Measurements from ENCODE around the gene FBLN1. TPM values are rescaled to one million over a fixed set of nuclear protein-coding genes. Genes with fewer than 3 reads are reported as not detected.
A peak's percentile ranks its signal among the peaks of the same experiment; 100 is the strongest.

The FBLN1 gene
- total RNA-seq, 1 donor from 2014 or later, result 297 TPM

GRCh38 chr22:45550891-45551290 is 48.2 kb downstream of the FBLN1 start:
- TF ChIP-seq, protein P1, sequence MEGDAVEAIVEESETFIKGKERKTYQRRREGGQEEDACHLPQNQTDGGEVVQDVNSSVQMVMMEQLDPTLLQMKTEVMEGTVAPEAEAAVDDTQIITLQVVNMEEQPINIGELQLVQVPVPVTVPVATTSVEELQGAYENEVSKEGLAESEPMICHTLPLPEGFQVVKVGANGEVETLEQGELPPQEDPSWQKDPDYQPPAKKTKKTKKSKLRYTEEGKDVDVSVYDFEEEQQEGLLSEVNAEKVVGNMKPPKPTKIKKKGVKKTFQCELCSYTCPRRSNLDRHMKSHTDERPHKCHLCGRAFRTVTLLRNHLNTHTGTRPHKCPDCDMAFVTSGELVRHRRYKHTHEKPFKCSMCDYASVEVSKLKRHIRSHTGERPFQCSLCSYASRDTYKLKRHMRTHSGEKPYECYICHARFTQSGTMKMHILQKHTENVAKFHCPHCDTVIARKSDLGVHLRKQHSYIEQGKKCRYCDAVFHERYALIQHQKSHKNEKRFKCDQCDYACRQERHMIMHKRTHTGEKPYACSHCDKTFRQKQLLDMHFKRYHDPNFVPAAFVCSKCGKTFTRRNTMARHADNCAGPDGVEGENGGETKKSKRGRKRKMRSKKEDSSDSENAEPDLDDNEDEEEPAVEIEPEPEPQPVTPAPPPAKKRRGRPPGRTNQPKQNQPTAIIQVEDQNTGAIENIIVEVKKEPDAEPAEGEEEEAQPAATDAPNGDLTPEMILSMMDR (IDR thresholded peaks at IDR 0.05; ENCODE audit: unreplicated experiment), result no peak
- no peak for DNase-seq (ENCODE audit: low spot score in 2 of 2, unreplicated experiment in 2 of 2)
- no peak overlapping the region for H3K4me3 Mint-ChIP-seq
- H3K4me1 Mint-ChIP-seq, result peaks cover 35% of the 10 kb centered on the region
- peak overlapping the region; percentile 7 for H3K27ac Mint-ChIP-seq
- H3K27me3 Mint-ChIP-seq (ENCODE audit: low read depth), result no peaks in the 10 kb centered on the region
- peaks cover 34% of the 10 kb centered on the region for H3K36me3 Mint-ChIP-seq
- no peaks in the 10 kb centered on the region for H3K9me3 Mint-ChIP-seq

GRCh38 chr22:45551310-45552016 is 48.8 kb downstream of the FBLN1 start:
- Mint-ChIP-seq H3K4me1 (peaks cover 35% of the 10 kb centered on the region), H3K4me3 (no peak overlapping the region), H3K27me3 (ENCODE audit: low read depth) (no peaks in the 10 kb centered on the region), H3K36me3 (peaks cover 38% of the 10 kb centered on the region), H3K9me3 (no peaks in the 10 kb centered on the region), H3K27ac (peak overlapping the region; percentile 7)
- DNase-seq (ENCODE audit: low spot score in 2 of 2, unreplicated experiment in 2 of 2), result no peak
- TF ChIP-seq, protein P1 (IDR thresholded peaks at IDR 0.05; ENCODE audit: unreplicated experiment), result no peak

- H3K27me3 Mint-ChIP-seq (ENCODE audit: low read depth), result no peaks in the 10 kb centered on the region
- no peak for DNase-seq (ENCODE audit: low spot score in 2 of 2, unreplicated experiment in 2 of 2)
- no peak overlapping the region for H3K4me3 Mint-ChIP-seq
- peaks cover 42% of the 10 kb centered on the region for H3K36me3 Mint-ChIP-seq
- TF ChIP-seq, protein P1 (IDR thresholded peaks at IDR 0.05; ENCODE audit: unreplicated experiment), result no peak
- peaks cover 35% of the 10 kb centered on the region for H3K4me1 Mint-ChIP-seq
- H3K27ac Mint-ChIP-seq, result peak overlapping the region; percentile 50
- H3K9me3 Mint-ChIP-seq, result no peaks in the 10 kb centered on the region
Measured at GRCh38 chr22:45552017-45552411, 49.3 kb downstream of the FBLN1 start.

DNA sequence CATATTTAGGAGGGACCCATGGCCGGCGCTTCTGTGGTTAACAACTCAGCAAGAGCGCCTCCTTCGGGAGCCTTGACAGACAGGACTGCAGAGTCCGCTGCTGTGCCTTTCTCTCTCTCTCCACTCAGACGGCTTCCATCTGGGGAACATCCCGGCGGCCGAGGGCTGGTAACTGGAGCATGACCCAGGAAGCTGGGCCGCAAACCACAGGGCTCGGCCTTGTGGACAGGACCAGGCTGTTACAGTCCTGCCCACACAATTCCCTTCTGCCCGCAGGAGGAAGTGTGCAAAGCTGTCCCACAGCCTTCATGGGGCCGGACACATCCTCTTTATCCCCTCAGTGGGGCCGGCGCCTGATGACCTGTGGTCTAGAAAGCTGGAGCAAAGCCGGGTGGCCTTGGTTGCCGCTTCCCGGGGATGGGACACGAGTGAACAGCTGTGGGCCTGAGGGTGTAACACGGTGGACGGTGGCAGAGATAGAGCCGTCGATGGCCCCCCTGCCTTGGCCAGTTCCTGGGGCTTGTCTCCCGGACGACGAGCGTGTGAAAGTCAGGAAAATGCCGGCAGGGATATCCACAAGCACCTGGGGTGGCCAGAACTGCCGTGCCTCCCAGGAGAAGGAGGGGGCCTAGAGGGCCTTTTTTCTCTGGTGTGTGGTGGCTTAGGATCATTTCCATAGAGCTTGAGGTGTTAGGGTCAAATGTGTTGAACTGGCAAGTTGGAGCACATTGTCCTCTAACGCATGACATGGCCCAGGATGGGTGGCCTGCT is 50.1 kb downstream of the FBLN1 start:
- Mint-ChIP-seq H3K4me1 (peaks cover 35% of the 10 kb centered on the region), H3K27ac (peak overlapping the region; percentile 59), H3K36me3 (peaks cover 48% of the 10 kb centered on the region), H3K27me3 (ENCODE audit: low read depth) (no peaks in the 10 kb centered on the region), H3K4me3 (no peak overlapping the region), H3K9me3 (no peaks in the 10 kb centered on the region)
- TF ChIP-seq, protein P1 (IDR thresholded peaks at IDR 0.05; ENCODE audit: unreplicated experiment), result no peak
- DNase-seq (ENCODE audit: low spot score in 2 of 2, unreplicated experiment in 2 of 2), result no peak

- H3K27ac Mint-ChIP-seq, result peak overlapping the region; percentile 39
- no peaks in the 10 kb centered on the region for H3K27me3 Mint-ChIP-seq (ENCODE audit: low read depth)
- peak; percentile 58 to 93 for DNase-seq (ENCODE audit: low spot score in 2 of 2, unreplicated experiment in 2 of 2)
- no peaks in the 10 kb centered on the region for H3K9me3 Mint-ChIP-seq
- peaks cover 54% of the 10 kb centered on the region for H3K36me3 Mint-ChIP-seq
- H3K4me1 Mint-ChIP-seq, result peaks cover 35% of the 10 kb centered on the region
- no peak overlapping the region for H3K4me3 Mint-ChIP-seq
- TF ChIP-seq, protein P1 (IDR thresholded peaks at IDR 0.05; ENCODE audit: unreplicated experiment), result peak; percentile 87
Measured at GRCh38 chr22:45553351-45554039, 50.8 kb downstream of the FBLN1 start.

Measured in mesothelial cell of epicardium (in vitro differentiated cells).